H4 (cell line): Measurements from ENCODE around the gene PLOD2. TPM values are rescaled to one million over a fixed set of nuclear protein-coding genes. Genes with fewer than 3 reads are reported as not detected.

Experiments used
- DNase-seq: peaks from one replicate; pipeline ENCODE4 v3.0.0-alpha.2; 2015; ENCODE audit warnings: low spot score
- total RNA-seq: library from RNA; depleted of rRNA; stranded (reverse); fragments of >200 nt; shearing (Covaris generic); gene quantifications from 2 replicates; pipeline ENCODE4 v1.2.3, GENCODE V29; 2014

Gene PLOD2
- total RNA-seq, 1 experiment from 2014 or later = 189 TPM

DNA sequence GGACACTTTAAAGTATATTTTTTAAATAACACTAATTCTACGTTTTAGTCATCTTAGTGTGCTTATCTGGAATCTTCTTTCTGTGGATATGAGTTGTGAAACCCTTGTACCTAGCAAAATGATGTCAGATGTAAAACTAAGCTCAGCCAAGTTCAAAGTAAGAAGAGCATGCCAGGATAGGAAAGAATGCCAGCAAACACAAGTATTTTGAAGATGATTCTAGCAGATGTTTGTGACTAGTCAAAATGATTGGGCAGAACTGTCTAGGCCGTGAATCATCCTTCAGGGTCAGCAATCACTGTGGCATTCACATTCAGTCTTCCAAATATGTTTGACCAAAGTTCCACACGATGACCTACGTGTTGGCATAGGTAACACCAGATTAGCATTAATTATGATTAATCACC is 5.4 kb upstream of the PLOD2 start:
- no peak for DNase-seq

DNA sequence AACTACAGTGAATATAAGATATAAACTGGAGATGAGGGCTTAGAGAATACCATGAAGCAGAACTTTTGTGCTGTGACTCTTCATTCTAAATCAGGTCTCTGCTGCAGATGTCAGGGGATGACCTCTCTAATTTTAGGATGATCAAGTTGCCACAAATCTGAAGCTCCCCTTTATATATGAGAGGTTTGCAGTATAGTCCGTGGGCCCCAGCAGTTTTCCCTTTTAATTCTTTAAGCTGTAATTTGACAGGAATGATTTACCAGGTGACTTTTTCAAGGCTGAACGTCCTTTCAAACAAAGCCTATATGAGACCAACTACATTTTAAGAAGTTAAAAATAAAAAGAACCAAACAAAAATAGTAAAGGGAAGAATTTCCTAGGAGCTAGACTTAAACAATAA is 4.9 kb upstream of the PLOD2 start:
- no peak for DNase-seq

DNA sequence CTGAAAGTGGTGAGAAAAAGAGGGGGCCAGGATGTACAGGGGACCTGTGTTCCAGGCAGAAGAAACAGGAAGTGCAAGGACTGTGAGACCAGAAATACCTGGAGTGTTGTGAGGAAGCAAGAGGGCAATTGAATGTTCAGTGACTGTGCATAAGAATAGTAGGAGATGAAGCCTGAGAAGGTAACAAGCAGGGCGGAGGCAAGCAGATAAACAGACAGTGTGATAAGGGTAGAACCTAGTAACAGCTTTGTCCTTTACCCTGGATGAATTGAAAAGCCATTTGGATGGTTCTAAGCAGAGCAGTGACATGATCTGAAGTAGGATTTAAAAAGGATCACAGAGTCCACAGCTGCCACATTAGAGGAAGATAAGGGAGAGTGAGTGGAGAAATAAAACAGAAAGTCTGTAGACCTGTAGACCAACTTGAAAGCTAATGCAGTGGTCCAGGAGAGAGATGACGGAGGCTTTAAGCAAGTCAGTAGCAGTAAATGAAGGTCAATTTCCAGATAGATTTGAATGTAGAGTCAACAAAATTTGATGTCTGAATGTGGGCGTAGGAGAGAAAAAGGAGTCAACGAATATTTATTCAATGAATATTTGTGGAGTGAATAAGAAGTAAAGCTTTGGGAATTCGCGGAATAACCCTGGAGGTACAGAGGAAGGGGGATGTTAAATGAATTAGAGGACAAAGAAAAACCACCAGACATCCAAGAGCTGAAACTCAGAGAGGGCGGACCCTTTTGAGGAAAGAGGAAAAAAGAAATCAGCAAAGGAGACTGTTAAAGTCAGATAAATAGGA is 4.2 kb upstream of the PLOD2 start:
- DNase-seq = peak; percentile 49

DNA sequence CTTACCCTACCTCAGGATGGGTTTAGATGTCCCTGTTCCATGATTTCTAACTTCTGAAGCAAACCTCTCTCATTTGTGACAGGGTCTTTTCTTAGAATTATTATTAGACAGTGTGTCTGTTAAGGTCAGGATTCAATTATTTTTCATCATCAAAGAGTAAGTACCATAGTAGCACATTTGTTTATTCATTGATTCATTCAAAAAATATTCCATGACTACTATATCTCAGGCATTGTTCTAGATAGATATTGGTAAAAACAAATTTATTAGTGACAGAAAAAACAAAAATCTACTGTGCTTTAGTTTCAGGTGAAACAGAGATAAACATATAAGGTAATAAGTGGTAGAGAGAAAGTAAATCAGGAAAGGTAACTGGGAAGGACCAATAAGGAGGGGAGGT is 3.5 kb upstream of the PLOD2 start:
- no peak for DNase-seq

DNA sequence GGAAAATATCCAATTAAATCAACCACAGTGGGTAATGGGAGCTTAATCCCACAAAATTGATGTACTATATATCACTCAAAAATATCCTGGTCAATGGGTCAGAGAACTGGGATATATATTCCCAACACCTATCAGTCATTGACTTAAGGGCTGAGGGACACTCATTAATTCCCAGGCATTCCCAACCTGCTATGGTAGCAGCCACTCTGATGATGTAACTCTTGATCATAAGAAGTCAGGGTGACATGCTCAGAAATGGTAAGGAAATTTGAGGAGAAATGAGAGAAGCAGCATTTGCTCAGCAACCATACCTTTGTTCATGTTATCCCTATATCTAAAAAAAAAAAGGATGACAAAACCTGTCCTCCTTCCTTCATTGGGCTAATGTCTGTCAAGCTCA is 3.1 kb upstream of the PLOD2 start:
- DNase-seq = no peak

DNA sequence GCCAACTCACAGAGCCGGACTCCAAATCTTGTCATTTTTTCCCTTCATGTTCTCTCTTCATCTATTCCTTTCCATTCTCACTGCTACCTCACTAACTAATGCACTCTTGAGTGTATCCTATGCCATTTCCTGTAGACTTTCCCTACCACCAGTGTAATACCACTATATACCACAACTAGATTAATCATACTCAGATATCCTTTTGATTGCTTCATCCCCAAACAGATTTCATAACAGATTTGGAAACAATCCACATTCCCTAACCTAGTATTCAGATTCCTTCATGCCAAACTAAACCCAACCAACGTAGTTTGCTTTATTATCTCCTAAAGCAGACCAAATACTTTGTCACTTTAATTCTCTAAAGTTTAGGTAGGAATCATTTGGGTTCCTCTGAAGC is 2.6 kb upstream of the PLOD2 start:
- peak; percentile 83 for DNase-seq

DNA sequence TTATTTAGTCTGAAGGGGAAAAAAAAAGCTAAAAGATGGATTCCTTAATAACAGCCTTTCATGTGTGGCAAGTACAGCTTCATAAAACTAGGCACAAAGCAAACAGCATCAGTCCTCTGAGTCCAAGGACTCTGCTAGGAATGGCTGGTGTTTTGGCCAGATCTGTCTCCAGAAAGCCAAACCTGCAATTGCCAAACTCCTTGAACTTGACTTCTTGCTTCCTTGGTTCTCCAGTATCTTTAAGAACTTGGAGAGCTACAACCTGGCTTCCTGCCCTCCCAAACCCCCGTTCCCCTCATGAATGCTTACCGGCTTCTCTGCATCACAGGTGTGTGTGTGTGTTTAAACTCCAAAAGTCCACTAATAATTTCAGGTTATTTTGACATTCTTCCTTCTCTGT is 1.6 kb upstream of the PLOD2 start:
- no peak for DNase-seq

DNA sequence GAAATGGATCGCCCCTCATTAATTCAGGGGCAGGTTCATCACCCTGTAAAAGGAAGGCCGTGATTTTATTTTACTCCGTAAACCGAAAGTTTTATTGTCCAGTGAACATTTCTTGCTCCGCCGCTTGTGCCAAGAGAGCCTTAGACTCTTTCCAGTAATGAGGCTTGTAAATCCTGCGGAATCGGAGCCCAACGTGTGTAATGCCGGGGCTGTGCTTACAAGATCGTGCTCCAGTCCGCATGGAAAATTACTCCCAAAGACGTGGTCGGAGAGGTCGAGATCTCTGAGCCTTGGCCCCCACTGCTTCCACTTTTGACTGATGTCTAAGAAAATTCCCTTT is 649 bp upstream of the PLOD2 start:
- DNase-seq = peak; percentile 48

DNA sequence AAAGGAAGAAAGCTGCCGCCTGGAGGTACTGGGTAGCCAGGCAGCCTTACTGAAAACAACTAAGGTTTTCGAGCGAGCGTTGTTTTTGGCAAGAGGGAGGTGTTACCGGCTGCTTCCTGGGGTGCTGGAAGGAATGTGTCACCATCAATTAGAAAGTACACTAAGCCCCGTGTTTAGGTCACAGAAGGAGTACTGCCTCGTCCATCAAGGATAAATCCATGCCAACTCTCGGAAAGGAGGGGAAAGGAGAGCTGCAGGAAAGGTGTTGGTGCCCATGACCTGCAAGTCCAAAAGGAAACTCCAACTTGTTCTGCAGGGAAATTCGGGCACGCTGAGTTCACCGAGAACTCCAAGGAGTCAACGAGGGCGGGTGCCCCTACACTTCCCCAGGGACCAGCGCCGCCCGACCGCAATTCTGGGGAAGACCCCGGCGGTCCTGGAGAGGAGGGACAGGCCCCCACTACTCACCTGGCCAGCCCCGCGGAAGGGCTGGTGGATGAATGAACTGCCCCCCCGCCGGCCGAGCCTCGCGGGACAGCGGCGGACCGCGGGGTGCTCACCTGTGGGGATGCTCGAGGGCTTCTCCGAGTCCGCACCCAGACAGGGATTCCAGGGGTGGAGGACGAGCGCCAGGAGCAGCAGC is 542 bp downstream of the PLOD2 start:
- DNase-seq = peak; percentile 91

DNA sequence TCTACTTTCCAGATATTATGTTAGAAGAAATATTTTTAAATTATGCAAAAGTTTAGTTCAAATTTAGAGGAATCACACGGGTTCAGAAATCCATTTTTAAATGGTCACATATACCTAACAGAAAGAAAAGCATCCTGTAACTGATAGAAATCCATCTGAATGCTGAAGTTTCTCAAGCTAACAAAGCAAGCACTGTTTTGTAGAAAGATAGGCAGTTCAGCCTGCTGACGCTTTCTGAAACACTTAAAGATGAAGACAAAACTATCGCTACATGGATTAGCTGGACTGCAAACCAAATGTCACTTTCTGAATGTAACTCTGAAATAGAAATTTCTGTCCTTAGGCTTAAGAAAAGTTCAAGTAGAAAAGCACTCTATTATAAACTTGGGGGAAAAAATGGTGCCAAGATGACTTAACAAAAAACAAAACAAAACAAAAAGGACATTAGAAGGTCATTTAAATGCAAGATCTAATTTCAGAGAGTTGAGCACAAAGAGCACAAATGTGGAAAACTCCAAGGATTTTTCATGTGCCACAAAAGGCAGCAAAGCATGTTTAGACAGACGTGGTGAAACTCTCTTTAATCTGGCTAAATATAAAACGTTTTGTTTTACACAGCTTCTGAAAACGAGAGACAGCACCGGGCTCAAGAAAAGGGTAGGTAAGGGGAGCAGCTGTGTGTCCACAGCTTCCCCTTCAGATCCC is 1.2 kb downstream of the PLOD2 start:
- no peak for DNase-seq

DNA sequence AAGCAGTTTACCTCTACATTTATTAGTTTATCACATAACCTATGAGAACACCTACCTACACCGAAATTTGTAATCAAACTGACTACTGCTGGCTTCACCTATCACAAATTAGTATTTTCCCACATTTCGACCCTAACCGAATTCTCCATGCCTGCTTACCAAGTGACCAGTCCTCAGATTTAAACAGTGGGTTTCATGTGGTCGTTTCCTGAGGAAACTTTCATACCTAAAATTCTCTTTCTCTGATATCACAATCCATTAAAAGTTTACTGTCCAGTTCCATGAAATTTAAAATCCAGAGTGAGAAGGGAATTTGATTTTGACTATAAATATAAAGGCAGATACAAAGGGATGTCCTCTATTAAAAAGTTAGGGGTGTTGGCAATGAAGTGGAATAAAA is 1.9 kb downstream of the PLOD2 start:
- DNase-seq = no peak

DNA sequence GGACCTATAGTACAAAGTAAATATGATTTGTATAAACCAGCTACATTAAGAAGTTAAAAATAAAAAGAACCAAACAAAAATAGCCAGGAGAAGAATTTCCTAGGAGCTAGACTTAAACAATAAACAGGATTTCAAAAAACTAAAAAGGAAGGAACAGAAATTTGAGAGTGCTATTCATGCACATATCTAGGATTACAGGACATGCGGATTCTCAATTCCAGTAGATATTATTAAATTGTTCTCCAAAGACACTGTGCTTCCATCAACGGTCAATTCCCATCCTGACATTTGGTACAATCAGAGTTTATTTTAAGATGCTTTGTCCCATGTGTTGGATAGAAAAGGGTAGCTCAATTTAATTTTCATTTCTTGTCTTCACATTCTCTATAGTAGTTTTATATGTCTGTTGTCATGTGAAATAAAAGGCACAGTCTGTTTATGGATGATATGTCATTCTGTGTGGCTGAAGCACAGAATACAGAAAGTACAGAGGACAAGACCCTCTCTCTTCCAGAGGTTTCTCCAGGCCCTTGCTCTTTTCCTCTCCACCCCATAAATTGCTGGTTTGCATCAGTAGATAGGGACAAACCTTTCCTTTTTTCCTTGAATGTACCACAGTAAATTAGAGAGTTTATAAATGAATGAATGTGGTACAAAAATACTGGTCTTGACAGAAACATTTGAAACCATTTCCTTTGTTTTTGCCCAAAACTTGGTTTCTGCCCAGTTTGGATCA is 3.5 kb downstream of the PLOD2 start:
- no peak for DNase-seq

DNA sequence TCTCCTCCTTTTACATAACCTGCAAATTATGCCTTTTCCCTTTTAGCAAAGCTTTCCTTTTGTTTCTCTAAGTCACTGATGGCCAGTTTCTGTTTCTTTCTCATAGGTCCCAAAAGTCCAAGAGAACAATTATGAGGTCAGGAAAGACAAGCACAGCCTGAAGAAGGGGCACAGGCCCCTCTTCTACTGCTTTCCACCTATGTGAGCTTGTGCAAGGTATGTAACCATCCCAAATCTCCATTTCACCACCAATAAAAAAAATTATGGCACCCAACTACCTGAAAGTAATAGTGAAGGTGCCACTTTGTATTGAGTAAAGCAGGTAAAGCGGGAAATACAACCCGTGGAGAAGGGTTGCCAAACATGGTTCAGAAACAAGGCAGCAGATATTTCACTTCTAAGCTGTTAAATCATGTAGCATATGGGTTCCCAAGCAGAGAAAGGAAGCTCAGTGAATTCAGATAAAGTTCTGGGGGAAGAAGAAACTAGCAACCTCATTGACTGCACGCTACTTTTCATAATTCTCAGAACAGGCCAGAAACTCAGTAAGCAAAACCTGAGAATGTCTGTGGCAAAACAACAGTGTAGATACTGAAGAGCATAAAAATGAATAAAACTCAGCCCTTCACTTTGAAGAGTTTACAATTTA is 4.2 kb downstream of the PLOD2 start:
- DNase-seq = no peak

DNA sequence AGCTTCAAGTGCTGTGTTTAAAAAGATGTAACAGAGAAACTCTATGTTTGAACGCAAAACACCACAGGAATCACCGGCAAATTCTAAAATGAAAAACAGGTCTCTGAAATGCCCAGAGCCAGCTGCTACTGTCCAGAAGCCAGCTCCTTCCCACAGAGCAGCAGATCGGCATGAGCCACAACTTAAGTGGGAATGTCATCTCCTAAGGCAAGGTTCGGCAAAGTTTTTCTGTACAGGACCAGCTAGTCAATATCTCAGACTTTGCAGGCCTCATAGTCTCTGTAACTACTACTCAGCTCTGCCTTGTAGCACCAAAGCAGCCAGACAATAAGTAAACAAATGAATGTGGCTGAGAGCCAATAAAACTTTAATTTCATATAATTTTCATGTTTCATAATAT is 4.9 kb downstream of the PLOD2 start:
- DNase-seq = no peak

DNA sequence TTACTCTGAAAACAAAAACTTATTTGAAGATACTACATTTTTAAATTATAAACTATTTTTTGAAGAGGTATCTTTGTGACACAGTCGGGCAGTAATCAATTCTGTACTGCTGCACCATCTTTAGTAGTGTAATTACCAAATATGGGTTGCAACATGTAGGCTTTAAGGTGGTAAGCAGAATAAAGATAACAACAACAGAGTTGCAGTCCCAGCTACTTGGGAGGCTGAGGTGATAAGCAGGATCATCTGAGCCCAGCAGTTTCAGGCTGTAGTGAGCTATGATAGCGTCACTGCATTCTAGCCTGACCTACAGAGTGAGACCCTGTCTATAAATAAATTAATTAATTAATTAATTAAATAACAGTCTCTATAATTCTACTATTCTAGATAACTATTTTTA is 6.0 kb downstream of the PLOD2 start:
- DNase-seq = no peak

DNA sequence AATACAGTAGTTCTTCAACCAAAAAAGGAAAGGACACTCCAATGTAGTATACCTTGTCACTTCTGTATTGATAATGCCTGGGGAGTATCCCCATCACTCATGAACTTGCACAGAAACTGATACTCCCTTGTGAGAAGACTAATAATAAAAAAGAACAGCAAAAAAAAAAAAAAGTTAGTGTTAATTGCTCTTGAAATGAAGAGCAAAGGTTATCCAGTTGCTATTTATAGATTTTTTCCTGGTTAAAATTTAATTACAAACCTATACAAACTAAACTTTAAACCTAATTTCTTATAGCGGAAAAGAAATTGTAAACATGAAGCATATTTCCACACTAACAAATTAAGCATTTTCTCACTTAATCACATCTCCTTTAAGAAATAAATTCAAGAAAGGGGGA is 6.7 kb downstream of the PLOD2 start:
- DNase-seq = no peak

DNA sequence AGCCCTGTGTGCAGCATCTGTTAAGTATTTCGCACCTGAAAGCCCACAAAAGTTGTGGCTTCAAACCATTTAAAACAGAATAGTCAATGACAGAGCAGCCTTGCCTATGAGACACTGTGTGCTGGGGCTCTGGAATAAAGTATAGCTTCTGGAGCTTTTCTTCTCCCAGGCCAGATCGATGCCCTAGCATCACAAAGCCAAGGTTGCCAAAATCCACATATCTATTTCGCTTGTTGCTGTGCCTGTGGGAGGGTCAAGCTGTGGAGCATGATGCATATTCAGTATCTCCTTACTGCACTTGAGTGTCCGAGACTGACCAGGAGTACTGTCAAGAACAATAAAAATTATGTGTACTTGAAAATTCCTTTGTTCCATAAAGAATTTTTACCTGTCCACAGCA is 7.6 kb downstream of the PLOD2 start:
- DNase-seq = no peak

DNA sequence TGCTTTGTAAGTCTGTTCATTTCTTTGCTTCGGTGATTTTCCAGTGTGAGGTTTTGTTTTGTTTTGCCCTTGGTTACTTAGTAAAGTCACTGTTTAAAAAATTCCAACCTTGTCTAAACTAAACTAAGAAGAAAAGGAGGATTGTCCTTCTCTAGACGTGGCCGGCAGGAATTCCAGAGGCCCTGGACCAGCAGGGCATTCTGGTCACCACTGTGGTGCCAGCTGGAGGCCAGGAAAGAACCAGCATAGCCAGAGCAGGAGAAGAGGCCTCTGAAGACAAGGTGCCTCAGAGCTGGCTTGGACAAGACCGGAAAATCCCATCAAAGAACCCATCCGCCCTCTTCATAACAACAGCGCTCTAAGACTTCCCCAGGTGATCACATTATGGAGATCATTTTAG is 8.2 kb downstream of the PLOD2 start:
- DNase-seq = no peak

DNA sequence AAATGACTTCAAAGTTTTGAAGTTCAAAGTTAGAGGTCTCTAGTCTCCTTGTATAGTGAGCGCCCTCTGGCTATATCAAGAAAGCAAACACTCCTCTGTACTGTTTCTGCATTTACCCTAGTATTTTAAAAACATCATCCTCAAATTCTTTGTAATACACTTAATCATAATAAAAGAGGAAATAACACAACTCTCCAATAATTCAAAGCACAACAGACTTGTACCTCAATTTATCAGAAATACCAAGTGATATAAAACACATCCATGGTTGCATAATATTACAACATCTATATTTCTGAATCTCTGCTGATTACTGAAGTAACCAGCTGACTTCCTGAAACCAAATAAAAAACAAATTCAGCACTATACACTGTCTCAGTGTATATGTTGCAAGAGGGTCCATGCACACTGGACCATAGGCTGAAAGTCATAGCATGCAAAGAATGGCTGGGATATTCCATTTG is 12.5 kb downstream of the PLOD2 start:
- DNase-seq = no peak

DNA sequence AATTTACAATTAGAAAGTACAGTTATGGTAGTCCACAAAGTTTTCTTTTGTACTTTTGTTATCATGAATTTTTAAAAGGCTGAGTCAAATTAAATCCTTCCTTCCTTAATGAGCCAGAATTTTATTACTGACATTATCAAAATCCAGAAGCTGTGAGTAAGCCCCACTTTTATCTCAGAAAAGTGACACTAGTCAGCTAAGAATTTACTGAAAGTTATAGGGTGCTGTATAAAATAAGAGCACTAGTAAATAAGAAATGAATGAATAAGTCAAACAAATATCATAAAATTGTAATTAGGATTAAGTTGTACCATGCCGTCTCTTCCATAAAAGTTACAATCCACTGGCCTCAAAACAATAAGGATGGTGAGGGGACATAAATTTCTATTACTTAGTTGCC is 15.3 kb downstream of the PLOD2 start:
- DNase-seq = no peak

DNA sequence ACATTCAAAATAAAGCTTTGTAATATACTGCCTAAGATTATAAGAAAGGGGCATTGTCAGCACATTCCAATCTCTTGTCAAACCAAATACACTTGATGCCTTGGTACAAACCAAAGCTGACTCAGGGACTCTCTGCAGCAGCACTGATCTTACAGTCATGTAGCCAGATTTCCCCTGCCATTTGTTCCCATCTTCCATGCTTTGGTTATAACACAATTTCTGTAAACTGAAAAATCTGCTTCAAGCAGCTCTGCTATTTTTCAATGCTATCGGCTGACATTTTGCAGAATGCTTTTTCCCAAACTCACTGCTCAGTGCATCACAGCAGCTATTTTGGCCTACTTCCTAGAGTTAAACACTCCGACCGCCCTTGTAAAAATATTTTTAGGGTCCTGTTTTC is 18.2 kb downstream of the PLOD2 start:
- DNase-seq = no peak

DNA sequence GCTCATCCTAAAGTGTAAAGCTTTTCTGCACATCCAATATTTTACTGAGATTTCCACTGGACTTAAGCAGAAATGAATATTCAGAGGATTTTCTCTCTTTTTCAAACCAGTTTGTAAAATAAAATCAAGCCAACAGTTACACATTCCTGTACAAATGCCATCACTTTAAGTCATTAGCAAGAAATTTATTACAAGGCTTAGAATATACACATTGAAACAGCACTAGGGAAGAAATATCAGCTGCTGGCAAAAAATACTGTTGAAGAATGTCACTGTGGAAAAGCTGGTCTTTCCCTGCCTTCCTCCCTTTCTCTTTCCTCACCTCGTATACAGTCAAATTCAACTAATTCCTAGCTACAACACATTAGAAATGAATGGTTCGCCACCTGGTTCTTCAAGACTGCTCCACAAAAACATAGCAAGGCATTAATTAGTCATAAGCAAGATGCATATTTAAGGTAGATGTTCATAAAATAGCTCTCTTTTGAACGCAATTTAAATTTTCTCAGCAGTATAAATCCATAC is 21.3 kb downstream of the PLOD2 start:
- no peak for DNase-seq
